ENCODE results near the gene FIZ1.
A peak's percentile ranks its signal among the peaks of the same experiment; 100 is the strongest.

FIZ1 gene

GRCh38 chr19:55599468-55599841 lies at the start of gene FIZ1:
FIZ1 (minus strand) TSS chr19:55599517; CDS start chr19:55597865, 1,652 bp downstream.
- peak; percentile 99 for DNase-seq

- no peak for DNase-seq
Observed at GRCh38 chr19:55648585-55649267, 49.4 kb upstream of the FIZ1 start.

- peak; percentile 79 for DNase-seq
Observed at GRCh38 chr19:55647732-55648584, 48.6 kb upstream of the FIZ1 start, which contains the start of gene CCDC106. CCDC106 (plus strand) TSS chr19:55648212; CDS start chr19:55649047, 835 bp downstream.

GRCh38 chr19:55646889-55647731 lies 47.8 kb upstream of the FIZ1 start:
- DNase-seq: no peak

GRCh38 chr19:55645512-55645881 lies 46.2 kb upstream of the FIZ1 start:
- DNase-seq: no peak

- no peak for DNase-seq
Observed at GRCh38 chr19:55644842-55645511, 45.7 kb upstream of the FIZ1 start.

GRCh38 chr19:55644191-55644833 lies 45.0 kb upstream of the FIZ1 start:
- no peak for DNase-seq

- DNase-seq: no peak
Observed at GRCh38 chr19:55643887-55644176, 44.5 kb upstream of the FIZ1 start.

GRCh38 chr19:55643003-55643886 lies 43.9 kb upstream of the FIZ1 start, which contains the start of gene ZNF581:
ZNF581 (plus strand) TSS chr19:55643649; CDS start chr19:55644572, 923 bp downstream.
- DNase-seq: peak; percentile 74

- no peak for DNase-seq
Observed at GRCh38 chr19:55642153-55643002, 43.1 kb upstream of the FIZ1 start.

GRCh38 chr19:55641426-55642152 lies 42.3 kb upstream of the FIZ1 start:
- DNase-seq: no peak

- DNase-seq: peak; percentile 85
Observed at GRCh38 chr19:55640577-55641425, 41.5 kb upstream of the FIZ1 start, which contains the start of gene ZNF580. ZNF580 (plus strand) TSS chr19:55641002; CDS start chr19:55642509, 1,507 bp downstream.

GRCh38 chr19:55640043-55640576 lies 40.8 kb upstream of the FIZ1 start:
- peak; percentile 79 for DNase-seq

GRCh38 chr19:55638864-55639359 lies 39.6 kb upstream of the FIZ1 start:
- peak; percentile 51 for DNase-seq

- no peak for DNase-seq
Observed at GRCh38 chr19:55637534-55637933, 38.2 kb upstream of the FIZ1 start.

GRCh38 chr19:55636723-55637122 lies 37.4 kb upstream of the FIZ1 start:
- DNase-seq: no peak

- DNase-seq: no peak
Observed at GRCh38 chr19:55635856-55636440, 36.6 kb upstream of the FIZ1 start.

Measured in fibroblast of skin of right biceps (primary cell).